EH (cell line): Measurements from ENCODE around the gene REXO5.
A peak's percentile ranks its signal among the peaks of the same experiment; 100 is the strongest.

Experiments used
- DNase-seq: peaks from one replicate; pipeline ENCODE4 v3.0.0-alpha.2; 2015; ENCODE audit warnings: low read depth

The REXO5 gene

GRCh38 chr16:20803192-20803560 is 3.2 kb upstream of the REXO5 start:
- peak; percentile 40 for DNase-seq

- DNase-seq: no peak
Observed at GRCh38 chr16:20803561-20804214, 2.6 kb upstream of the REXO5 start.

DNA sequence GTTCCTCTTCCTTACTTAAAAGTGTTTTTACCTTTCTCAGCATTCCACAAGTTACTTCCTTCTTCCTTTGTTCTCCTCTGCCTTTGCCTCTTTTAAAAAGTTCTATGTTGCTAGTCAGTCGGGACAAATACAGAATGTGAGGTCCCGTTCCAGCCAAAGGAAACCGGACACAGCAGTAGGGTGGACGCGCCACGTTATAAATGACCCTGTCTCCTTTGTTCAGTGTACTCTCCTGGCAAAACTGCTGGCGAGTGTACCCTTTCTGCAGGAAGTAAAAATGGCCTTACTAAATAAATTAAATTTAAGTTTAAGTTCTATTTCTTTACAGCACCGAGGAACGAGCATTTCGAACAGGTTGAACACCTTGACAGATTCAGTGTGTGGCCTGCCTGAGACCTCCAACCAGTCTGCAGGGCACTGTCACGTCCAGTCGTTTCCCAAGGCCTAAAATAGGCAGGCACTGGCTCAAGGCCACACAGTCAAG is 601 bp upstream of the REXO5 start:
- DNase-seq: peak; percentile 16

GRCh38 chr16:20807862-20808261 is 1.5 kb downstream of the REXO5 start:
- DNase-seq: no peak

GRCh38 chr16:20811889-20812439 is 5.6 kb downstream of the REXO5 start:
- no peak for DNase-seq

- no peak for DNase-seq
Observed at GRCh38 chr16:20812510-20812909, 6.2 kb downstream of the REXO5 start.

DNA sequence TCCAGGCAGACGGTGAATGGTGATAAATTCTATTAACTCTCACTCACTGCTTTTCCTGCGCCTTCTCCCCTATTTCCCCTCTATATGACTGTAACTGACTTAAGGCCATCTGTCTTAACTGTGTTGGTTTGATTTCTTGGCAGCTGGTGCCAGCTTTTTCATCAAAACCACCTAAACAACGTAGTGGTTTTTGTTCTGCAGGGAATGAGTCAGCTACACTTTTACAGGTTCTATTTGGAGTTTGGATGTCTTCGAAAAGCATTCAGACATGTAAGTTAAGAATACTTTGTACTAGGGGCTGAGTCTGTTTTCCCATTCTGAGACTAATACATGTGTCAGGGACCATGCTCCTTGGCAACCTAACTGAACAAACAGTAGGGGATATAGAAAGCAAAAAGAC is 8.5 kb downstream of the REXO5 start:
- no peak for DNase-seq

DNA sequence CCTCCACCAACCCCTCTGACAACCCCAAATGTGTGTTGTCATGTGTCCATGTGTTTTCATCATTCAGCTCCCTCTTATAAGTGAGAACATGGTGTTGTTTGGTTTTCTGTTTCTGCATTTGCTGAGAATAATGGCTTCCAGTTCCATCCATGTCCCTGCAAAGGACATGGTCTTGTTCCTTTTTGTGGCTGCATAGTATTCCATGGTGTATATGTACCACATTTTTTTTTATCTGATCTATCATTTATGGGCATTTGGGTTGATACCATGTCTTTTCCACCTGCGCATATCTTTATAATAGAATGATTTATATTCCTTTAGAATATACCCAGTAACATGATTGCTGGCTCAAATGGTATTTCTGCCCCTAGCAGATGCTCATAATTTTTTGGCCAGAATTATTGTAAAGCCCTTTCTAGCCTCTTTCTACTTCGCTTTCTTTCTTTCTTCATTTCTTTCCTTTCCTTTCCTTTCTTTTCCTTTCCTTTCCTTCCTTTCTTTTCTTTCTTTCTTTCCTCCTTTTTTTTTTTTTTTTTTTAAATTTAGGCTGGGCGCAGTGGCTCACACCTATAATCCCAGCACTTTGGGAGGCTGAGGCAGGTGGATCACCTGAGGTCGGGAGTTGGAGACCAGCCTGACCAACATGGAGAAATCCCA is 12.7 kb downstream of the REXO5 start:
- DNase-seq: no peak

DNA sequence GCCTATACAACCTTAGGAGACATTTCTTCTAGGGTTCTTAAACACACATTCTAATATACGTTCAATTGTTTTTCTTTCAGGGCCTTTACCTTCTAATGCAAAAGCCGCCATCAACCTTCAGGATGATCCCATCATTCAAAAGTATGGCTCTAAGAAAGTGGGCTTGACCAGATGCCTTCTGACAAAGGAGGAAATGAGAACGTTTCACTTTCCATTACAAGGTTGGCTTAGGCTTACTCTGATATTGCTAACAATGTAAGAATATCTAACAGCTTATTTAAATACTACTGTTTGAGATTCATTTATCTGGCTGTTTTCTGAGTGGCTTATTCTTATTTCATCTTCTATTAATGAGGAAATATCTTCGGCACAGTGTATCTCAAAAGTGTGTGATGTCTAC is 15.4 kb downstream of the REXO5 start:
- DNase-seq: no peak

DNA sequence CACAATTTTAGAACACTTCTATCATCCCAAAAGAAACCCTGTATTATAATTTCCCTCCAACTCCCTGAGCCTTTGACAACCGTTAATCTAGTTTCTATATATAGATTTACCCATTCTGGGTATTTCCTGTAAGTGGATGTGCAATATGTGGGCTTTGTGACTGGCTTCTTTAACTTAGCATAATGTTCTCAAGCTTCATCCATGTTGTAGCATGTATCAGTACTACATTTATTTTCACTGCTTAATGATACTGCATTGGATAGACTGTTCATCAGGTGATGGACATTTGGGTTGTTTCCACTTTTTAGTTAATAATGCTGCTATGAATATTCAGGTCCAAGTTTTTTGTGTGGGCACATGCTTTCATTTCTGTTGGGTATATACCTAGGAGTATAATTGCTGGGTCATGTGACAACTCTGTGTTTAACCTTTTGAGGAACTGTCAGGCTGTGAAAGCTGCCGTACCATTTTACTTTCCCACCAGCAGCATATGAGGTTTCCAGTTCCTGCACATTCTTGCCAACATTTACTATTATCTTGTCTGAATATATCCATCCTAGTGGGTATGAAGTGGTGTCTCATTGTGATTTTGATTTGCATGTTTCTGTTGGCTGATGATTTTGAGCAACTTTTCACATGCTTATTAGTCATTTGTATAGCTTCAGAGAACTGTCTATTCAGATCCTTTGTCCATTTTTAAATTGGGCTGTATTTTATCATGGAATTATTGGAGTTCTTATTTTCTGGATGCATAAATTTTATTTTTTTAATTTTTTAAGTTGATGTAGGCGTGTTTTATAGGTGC is 16.4 kb downstream of the REXO5 start:
- DNase-seq: no peak

GRCh38 chr16:20826039-20826566 is 19.8 kb downstream of the REXO5 start:
- no peak for DNase-seq

DNA sequence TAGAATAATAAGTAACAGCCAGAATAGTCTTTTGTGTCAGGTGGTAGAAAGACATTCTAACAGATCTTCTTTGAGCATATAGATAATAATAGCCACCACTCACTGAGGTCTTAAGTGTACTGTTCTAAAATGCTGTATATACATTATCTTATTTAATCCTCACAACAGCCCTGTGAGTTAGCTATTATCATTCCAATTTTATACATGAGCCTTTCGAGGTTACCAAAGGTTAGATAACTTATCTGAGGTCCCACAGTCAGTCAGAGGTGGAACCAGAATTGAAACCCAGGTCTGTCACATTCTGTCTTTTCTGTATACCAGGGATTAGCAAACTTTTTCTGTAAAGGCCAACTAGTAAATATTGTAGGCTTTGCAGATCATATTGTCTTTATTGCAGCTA is 23.2 kb downstream of the REXO5 start:
- DNase-seq: no peak

DNA sequence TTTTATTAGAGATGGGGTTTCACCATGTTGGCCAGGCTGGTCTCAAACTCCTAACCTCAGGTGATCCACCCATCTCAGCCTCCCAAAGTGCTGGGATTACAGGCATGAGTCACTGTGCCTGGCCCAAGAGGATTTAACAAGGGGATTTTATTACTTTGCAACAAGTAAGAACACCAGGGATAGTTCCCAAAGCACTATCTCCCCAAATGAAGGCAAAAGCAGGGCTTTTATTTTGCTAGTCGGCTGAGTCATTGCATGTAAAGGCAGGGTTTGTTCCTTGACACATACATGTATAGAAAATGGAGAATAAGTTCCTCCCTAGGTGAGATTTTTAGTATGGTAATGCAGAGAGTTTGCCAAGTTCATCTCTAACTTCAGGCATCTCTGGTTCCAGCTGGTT is 24.0 kb downstream of the REXO5 start:
- DNase-seq: no peak

DNA sequence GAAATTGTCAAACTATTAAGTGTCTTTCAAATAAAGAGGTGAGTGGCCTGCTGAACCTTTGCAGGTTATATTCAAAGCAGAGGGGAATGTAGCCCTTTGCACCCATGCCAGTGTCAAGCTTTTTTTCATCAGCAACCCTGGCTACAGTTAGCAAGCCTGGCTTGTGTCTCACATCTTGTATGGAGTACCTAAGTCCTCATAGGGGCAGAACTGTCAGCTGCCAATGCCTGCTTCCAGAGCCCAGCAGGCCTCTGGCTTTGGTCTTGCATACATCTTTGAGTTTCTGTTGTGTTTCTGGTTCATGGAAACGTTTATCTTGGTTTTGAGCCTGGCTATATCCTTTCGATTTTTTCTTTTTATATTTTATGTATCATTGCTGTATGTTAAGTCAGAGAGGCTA is 26.8 kb downstream of the REXO5 start:
- DNase-seq: no peak

DNA sequence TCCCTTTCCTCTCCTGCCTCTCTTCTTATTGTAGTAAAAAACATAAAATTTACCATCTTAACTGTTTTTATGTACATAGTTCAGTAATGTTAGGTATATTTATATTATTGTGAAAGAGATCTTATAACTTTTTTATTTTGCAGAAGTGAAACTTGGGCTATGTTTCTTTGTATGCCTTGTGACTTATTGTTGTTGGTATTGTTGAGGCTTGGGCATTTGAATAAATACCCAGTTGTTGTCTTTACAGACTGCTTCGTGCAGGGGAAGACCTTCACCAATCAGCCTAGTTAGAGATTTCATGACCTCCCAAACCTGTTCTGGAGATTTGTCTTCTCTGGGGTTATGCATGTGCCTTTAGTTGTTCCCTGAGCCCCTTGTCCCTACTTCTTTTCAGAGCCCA is 31.9 kb downstream of the REXO5 start:
- no peak for DNase-seq

- DNase-seq: no peak
Observed at GRCh38 chr16:20839504-20839903, 33.2 kb downstream of the REXO5 start.

DNA sequence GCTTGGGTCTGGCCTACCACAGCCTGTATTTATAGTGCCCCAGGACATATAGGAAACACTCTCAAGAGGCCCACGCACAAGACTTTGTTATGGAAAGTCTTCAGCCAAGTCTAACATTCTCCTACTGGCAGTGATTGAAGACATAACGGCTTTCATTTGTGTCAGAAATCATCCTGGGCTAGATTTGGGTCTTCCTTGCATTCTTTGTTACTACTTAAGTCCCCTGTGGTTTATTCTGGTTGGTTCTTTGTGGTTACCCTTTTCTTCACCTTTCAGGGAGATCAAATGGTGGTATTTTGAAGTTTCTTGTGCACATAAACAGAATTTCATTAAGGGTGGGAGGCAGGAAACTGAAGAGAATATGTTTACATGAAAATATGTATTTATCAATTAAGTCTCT is 37.7 kb downstream of the REXO5 start:
- DNase-seq: no peak

GRCh38 chr16:20844588-20844987 is 38.3 kb downstream of the REXO5 start:
- no peak for DNase-seq

DNA sequence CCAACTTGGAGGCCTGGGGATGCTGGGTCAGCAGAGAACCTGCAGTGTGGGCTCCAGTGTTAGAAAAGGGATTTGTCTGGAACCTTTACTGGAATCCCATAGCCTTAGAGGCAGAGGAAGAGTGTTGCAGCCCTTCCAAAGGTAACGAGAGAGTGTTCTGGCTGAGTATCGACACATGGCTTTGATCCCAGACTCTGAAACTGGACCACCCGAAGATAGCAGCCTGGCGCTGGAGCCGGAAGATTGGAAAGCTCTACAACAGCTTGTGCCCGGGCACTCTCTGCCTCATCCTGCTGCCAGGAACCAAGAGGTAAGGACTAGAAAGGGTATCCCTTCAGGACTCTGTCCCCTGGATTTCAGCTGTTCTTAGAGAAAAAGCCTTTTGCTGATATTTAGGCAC is 39.7 kb downstream of the REXO5 start:
- DNase-seq: no peak

- no peak for DNase-seq
Observed at GRCh38 chr16:20846551-20846950, 40.2 kb downstream of the REXO5 start.

DNA sequence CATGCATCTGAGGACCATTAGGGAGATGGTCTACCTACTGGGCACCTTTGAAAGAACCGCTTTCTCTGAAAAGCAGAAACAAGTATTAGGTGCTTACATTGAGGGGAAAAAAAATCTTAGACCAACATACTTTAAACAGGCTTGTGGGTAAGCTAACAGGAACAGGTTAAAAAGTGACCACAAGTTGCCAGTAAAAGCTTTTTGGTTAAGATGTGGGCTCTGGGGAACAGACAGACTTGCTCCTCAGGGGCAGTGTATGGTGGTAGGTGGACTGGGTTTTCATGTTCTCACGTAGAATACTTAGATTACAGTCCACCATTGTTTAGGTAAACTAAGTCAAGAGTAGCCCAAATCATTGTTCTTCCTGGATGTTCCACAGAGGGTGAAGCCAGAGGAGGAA is 41.2 kb downstream of the REXO5 start:
- no peak for DNase-seq

DNA sequence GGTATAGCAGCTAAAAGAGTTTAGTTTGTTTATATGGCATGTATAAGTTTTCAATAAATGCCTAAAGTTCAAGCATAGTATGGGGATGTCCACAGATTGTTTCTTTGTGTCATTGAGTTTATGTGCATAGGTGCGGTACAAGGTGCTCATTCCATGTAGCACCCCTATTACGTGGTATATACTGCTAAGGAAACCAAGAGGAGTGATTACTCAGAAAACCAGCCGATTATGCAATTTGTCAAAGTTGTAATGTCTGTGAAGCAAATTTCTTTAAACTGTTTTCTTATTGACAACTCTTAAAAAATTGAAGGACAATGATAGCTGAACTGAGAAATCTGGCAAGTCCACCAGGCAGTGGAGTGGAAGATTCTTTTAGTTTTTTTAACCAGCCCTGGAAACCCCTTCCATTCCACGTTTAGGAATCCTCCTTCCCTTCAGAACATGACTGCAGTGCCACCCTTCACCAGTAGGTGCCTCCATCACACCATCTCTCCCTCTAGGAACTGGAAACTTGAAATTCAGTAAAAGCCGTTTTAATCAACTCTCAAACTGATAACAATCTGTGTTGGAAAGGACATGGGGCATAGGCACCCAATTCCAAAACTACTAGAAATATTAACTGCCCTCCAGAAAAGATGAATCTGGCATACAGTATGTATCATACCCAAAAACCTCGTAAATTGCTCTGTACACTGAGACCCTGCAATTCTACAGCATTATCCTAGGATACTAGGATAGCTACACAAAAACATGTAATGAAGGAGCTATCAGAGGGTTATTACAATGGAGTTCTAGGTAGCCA is 43.5 kb downstream of the REXO5 start:
- DNase-seq: peak; percentile 72
